ENCODE data around the gene ZFAND3.

DNA sequence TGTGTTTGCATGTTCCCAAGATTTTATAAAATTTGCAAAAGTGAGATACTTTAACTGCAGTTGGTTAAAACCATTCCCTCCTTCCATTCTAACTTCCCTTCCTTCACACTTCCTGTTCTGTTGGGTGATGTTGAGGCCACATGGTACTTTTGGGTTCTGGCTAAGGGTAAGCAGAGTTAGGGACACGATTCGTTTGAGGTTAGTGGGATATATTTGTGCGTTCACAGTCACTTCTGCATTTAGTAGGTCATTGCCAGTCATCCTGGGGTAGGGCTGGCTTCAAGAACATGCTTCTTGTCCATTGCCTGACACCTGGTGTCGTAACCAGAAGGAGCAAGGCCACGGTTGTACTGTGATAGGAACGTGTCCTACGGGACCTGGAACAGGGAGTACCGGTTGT lies 340.1 kb downstream of the ZFAND3 start:
- TF ChIP-seq, protein P1, sequence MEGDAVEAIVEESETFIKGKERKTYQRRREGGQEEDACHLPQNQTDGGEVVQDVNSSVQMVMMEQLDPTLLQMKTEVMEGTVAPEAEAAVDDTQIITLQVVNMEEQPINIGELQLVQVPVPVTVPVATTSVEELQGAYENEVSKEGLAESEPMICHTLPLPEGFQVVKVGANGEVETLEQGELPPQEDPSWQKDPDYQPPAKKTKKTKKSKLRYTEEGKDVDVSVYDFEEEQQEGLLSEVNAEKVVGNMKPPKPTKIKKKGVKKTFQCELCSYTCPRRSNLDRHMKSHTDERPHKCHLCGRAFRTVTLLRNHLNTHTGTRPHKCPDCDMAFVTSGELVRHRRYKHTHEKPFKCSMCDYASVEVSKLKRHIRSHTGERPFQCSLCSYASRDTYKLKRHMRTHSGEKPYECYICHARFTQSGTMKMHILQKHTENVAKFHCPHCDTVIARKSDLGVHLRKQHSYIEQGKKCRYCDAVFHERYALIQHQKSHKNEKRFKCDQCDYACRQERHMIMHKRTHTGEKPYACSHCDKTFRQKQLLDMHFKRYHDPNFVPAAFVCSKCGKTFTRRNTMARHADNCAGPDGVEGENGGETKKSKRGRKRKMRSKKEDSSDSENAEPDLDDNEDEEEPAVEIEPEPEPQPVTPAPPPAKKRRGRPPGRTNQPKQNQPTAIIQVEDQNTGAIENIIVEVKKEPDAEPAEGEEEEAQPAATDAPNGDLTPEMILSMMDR (IDR thresholded peaks at IDR 0.05): no peak
- TF ChIP-seq EZH2 (IDR thresholded peaks at IDR 0.05; ENCODE audit: borderline replicate concordance, insufficient read depth, low read depth, low read length, poor library complexity, severe bottlenecking): no peak
